HFFc6 (cell line): ENCODE data around the gene PTPRK. TPM values are rescaled to one million over a fixed set of nuclear protein-coding genes. Genes with fewer than 3 reads are reported as not detected.

Experiments
- DNase-seq: peaks from one replicate; pipeline ENCODE4 v3.0.0-alpha.2; 2018
- H3K27ac Mint-ChIP-seq: 2 replicates; pipeline ENCODE4 v1.8.0; 2020; ENCODE audit warnings: mild to moderate bottlenecking, mixed read lengths
- H3K27me3 Mint-ChIP-seq: 2 replicates; pipeline ENCODE4 v1.8.0; 2021; ENCODE audit warnings: mild to moderate bottlenecking, moderate library complexity, mixed read lengths; ENCODE audit not compliant: insufficient read depth
- H3K36me3 Mint-ChIP-seq: 2 replicates; pipeline ENCODE4 v1.8.0; 2021; ENCODE audit warnings: low read depth, mixed read lengths
- H3K4me1 Mint-ChIP-seq: 2 replicates; pipeline ENCODE4 v1.8.0; 2020; ENCODE audit warnings: low read depth, mixed read lengths
- H3K4me3 Mint-ChIP-seq: 2 replicates; pipeline ENCODE4 v1.8.0; 2020; ENCODE audit warnings: mild to moderate bottlenecking, moderate library complexity, mixed read lengths
- H3K9me3 Mint-ChIP-seq: 2 replicates; pipeline ENCODE4 v1.8.0; 2020; ENCODE audit warnings: mild to moderate bottlenecking, mixed read lengths
- CTCF ChIP-seq: fragments of 200-600 bp; sonication (generic); IDR thresholded peaks from 2 replicates; pipeline ENCODE4 v1.5.0; 2021; ENCODE audit warnings: antibody characterized with exemption, mild to moderate bottlenecking
- total RNA-seq, 6 experiments: library from RNA; stranded (reverse); fragmentation: NEBNext Ultra II Directional; extraction: Animal tissue kit (Norgen Biotek cat#: 25700); gene quantifications; 2 replicates in 1 of 6; 3 replicates in 5 of 6; pipeline ENCODE4 v1.2.3, GENCODE V29; 2021

PTPRK gene
- total RNA-seq, 6 experiments from 2014 or later: 92.8 to 104 (median 97.3) TPM

GRCh38 chr6:127976796-127977195, 543.6 kb downstream of the PTPRK start:
- Mint-ChIP-seq H3K27ac (no peak overlapping the region), H3K27me3 (no peaks in the 10 kb centered on the region), H3K4me3 (no peak overlapping the region), H3K4me1 (peaks cover 36% of the 10 kb centered on the region), H3K9me3 (no peaks in the 10 kb centered on the region), H3K36me3 (peaks cover 60% of the 10 kb centered on the region)
- TF ChIP-seq CTCF: no peak
- DNase-seq: no peak

- peaks cover 56% of the 10 kb centered on the region for H3K36me3 Mint-ChIP-seq
- DNase-seq: no peak
- H3K4me3 Mint-ChIP-seq: no peak overlapping the region
- H3K9me3 Mint-ChIP-seq: no peaks in the 10 kb centered on the region
- no peak for TF ChIP-seq CTCF
- no peaks in the 10 kb centered on the region for H3K27me3 Mint-ChIP-seq
- peaks cover 42% of the 10 kb centered on the region for H3K4me1 Mint-ChIP-seq
- no peak overlapping the region for H3K27ac Mint-ChIP-seq
These were observed 544.3 kb downstream of the PTPRK start for GRCh38 chr6:127976111-127976510.

- Mint-ChIP-seq H3K36me3 (peaks cover 55% of the 10 kb centered on the region), H3K9me3 (no peaks in the 10 kb centered on the region), H3K27me3 (no peaks in the 10 kb centered on the region), H3K4me1 (peaks cover 46% of the 10 kb centered on the region), H3K4me3 (peak overlapping the region; percentile 87; the same call in 1 of the 2 replicates), H3K27ac (peak overlapping the region; percentile 99)
- TF ChIP-seq CTCF: no peak
- DNase-seq: no peak
These were observed 547.6 kb downstream of the PTPRK start for GRCh38 chr6:127972815-127973214.

- Mint-ChIP-seq H3K4me3 (peak overlapping the region; percentile 87), H3K27ac (peak overlapping the region; percentile 99), H3K27me3 (no peaks in the 10 kb centered on the region)
These were observed 548.4 kb downstream of the PTPRK start for GRCh38 chr6:127971945-127972391.

GRCh38 chr6:127971386-127971785, 549.0 kb downstream of the PTPRK start:
- H3K27ac Mint-ChIP-seq: peak overlapping the region; percentile 99
- no peak for TF ChIP-seq CTCF
- no peaks in the 10 kb centered on the region for H3K27me3 Mint-ChIP-seq
- DNase-seq: no peak
- no peaks in the 10 kb centered on the region for H3K9me3 Mint-ChIP-seq
- peaks cover 61% of the 10 kb centered on the region for H3K36me3 Mint-ChIP-seq
- peaks cover 56% of the 10 kb centered on the region for H3K4me1 Mint-ChIP-seq
- peak overlapping the region; percentile 87 for H3K4me3 Mint-ChIP-seq

More at GRCh38 chr6:127971945-127972391, 548.4 kb downstream of the PTPRK start:
- Mint-ChIP-seq H3K9me3 (no peaks in the 10 kb centered on the region), H3K36me3 (peaks cover 62% of the 10 kb centered on the region), H3K4me1 (peaks cover 50% of the 10 kb centered on the region)
- no peak for TF ChIP-seq CTCF
- DNase-seq: peak; percentile 91

GRCh38 chr6:127969701-127970100, 550.7 kb downstream of the PTPRK start:
- peaks cover 50% of the 10 kb centered on the region for H3K4me1 Mint-ChIP-seq
- no peaks in the 10 kb centered on the region for H3K27me3 Mint-ChIP-seq
- DNase-seq: no peak
- H3K27ac Mint-ChIP-seq: no peak overlapping the region
- TF ChIP-seq CTCF: no peak
- no peak overlapping the region for H3K4me3 Mint-ChIP-seq
- no peaks in the 10 kb centered on the region for H3K9me3 Mint-ChIP-seq
- peaks cover 54% of the 10 kb centered on the region for H3K36me3 Mint-ChIP-seq
